DOHH2 (cell line): ENCODE data around the gene HERC4.

Experiments
- H3F3A ChIP-seq: fragments of 200-600 bp; sonication (generic), shearing (Covaris generic); 2 replicates; pipeline ENCODE4 v1.6.0; 2016; ENCODE audit warnings: antibody characterized with exemption, mild to moderate bottlenecking; ENCODE audit not compliant: control insufficient read depth, insufficient read depth
- H3K27ac ChIP-seq: fragments of 200-600 bp; sonication (generic); 2 replicates; pipeline ENCODE4 v1.5.1; 2014; ENCODE audit warnings: low read depth, mild to moderate bottlenecking, low read length, moderate library complexity
- H3K27me3 ChIP-seq: fragments of 200-600 bp; sonication (generic); 2 replicates; pipeline ENCODE4 v1.6.1; 2014; ENCODE audit warnings: mild to moderate bottlenecking, low read length, mixed read lengths; ENCODE audit not compliant: control insufficient read depth
- H3K36me3 ChIP-seq: fragments of 200-600 bp; sonication (generic); 2 replicates; pipeline ENCODE4 v1.6.1; 2014; ENCODE audit warnings: mild to moderate bottlenecking, low read length, moderate library complexity, mixed read lengths; ENCODE audit not compliant: control insufficient read depth
- H3K4me1 ChIP-seq: fragments of 200-600 bp; sonication (generic); 2 replicates; pipeline ENCODE4 v1.6.1; 2014; ENCODE audit warnings: mild to moderate bottlenecking, low read length, mixed read lengths; ENCODE audit not compliant: control insufficient read depth
- H3K4me2 ChIP-seq: fragments of 200-600 bp; sonication (generic); 2 replicates; pipeline ENCODE4 v1.6.0; 2014; ENCODE audit warnings: mild to moderate bottlenecking, low read length, moderate library complexity
- H3K4me3 ChIP-seq: fragments of 200-600 bp; sonication (generic); 2 replicates; pipeline ENCODE4 v1.5.1; 2014; ENCODE audit warnings: mild to moderate bottlenecking, low read length, mixed read lengths
- H3K79me2 ChIP-seq: fragments of 200-600 bp; sonication (generic); 2 replicates; pipeline ENCODE4 v1.6.1; 2014; ENCODE audit warnings: mild to moderate bottlenecking, low read length, mixed read lengths; ENCODE audit not compliant: control insufficient read depth
- H3K9me2 ChIP-seq: fragments of 200-600 bp; sonication (generic); replicated peaks from 2 replicates; pipeline ENCODE4 v1.6.1; 2014; ENCODE audit warnings: mild to moderate bottlenecking, low read length, mixed read lengths; ENCODE audit not compliant: control insufficient read depth
- H3K9me3 ChIP-seq: fragments of 200-600 bp; sonication (generic); 2 replicates; pipeline ENCODE4 v1.6.1; 2014; ENCODE audit warnings: antibody characterized with exemption, low read length, mixed read lengths; ENCODE audit not compliant: control insufficient read depth, insufficient read depth
- H4K20me1 ChIP-seq: fragments of 200-600 bp; sonication (generic); 2 replicates; pipeline ENCODE4 v1.6.0; 2014; ENCODE audit warnings: low read depth, mild to moderate bottlenecking, antibody characterized with exemption, low read length, moderate library complexity; ENCODE audit not compliant: control insufficient read depth, insufficient read depth
- CTCF ChIP-seq: fragments of 200-600 bp; sonication (generic); IDR thresholded peaks from one replicate; pipeline ENCODE4 v1.5.1; 2014; ENCODE audit warnings: antibody characterized with exemption, mild to moderate bottlenecking, low read depth, low read length; ENCODE audit not compliant: poor library complexity, severe bottlenecking
- EZH2phosphoT487 ChIP-seq: fragments of 200-600 bp; sonication (generic); IDR thresholded peaks from 2 replicates; pipeline ENCODE4 v1.6.1; 2017; ENCODE audit warnings: borderline replicate concordance, mild to moderate bottlenecking, antibody characterized with exemption, low read length, moderate library complexity, mixed read lengths

Gene HERC4

GRCh38 chr10:68010426-68010940 is 64.6 kb downstream of the HERC4 start:
- Histone ChIP-seq H3K27me3 (no peaks in the 10 kb centered on the region), H3K36me3 (peaks cover 43% of the 10 kb centered on the region), H3K4me2 (no peak overlapping the region), H3F3A (no peaks in the 10 kb centered on the region), H3K4me1 (no peaks in the 10 kb centered on the region), H3K9me3 (no peaks in the 10 kb centered on the region), H3K4me3 (no peak overlapping the region), H3K79me2 (no peaks in the 10 kb centered on the region), H3K9me2 (no peaks in the 10 kb centered on the region), H4K20me1 (no peaks in the 10 kb centered on the region), H3K27ac (no peak overlapping the region)
- TF ChIP-seq EZH2phosphoT487 (no peak), CTCF (no peak)

GRCh38 chr10:68007356-68007755 is 67.7 kb downstream of the HERC4 start:
- Histone ChIP-seq H3K9me3 (no peaks in the 10 kb centered on the region), H3K4me3 (no peak overlapping the region), H3K27me3 (no peaks in the 10 kb centered on the region), H3K27ac (no peak overlapping the region), H3F3A (no peaks in the 10 kb centered on the region), H3K4me2 (no peak overlapping the region), H3K9me2 (no peaks in the 10 kb centered on the region), H3K79me2 (no peaks in the 10 kb centered on the region), H3K4me1 (no peaks in the 10 kb centered on the region), H4K20me1 (no peaks in the 10 kb centered on the region), H3K36me3 (peaks cover 40% of the 10 kb centered on the region)
- TF ChIP-seq CTCF (no peak), EZH2phosphoT487 (no peak)

- no peak for TF ChIP-seq CTCF
- TF ChIP-seq EZH2phosphoT487: no peak
- H3K9me2 ChIP-seq: no peaks in the 10 kb centered on the region
- no peak overlapping the region for H3K27ac ChIP-seq
- peaks cover 15% of the 10 kb centered on the region for H3K36me3 ChIP-seq
- H3K27me3 ChIP-seq: no peaks in the 10 kb centered on the region
- no peaks in the 10 kb centered on the region for H3F3A ChIP-seq
- no peaks in the 10 kb centered on the region for H3K79me2 ChIP-seq
- no peak overlapping the region for H3K4me3 ChIP-seq
- no peaks in the 10 kb centered on the region for H3K9me3 ChIP-seq
- H3K4me2 ChIP-seq: no peak overlapping the region
- peaks cover 8% of the 10 kb centered on the region for H3K4me1 ChIP-seq
- H4K20me1 ChIP-seq: no peaks in the 10 kb centered on the region
Measured at GRCh38 chr10:68001539-68001938, 73.5 kb downstream of the HERC4 start.
